Neural progenitor cell (in vitro differentiated cells): Measurements from ENCODE around the gene REEP1.

Source experiments
- EZH2 ChIP-seq: fragments of 200-600 bp; sonication (generic); IDR thresholded peaks from 2 replicates; pipeline ENCODE4 v1.6.1; 2017; ENCODE audit warnings: antibody characterized with exemption, mild to moderate bottlenecking, moderate library complexity
- EZH2phosphoT487 ChIP-seq: fragments of 200-600 bp; sonication (generic); IDR thresholded peaks from 2 replicates; pipeline ENCODE4 v1.6.1; 2017; ENCODE audit warnings: antibody characterized with exemption
- TF ChIP-seq, protein P1 (sequence below): fragments of 200-600 bp; sonication (generic); IDR thresholded peaks from 2 replicates; pipeline ENCODE4 v1.5.1; 2017; ENCODE audit warnings: antibody characterized with exemption, mild to moderate bottlenecking

DNA sequence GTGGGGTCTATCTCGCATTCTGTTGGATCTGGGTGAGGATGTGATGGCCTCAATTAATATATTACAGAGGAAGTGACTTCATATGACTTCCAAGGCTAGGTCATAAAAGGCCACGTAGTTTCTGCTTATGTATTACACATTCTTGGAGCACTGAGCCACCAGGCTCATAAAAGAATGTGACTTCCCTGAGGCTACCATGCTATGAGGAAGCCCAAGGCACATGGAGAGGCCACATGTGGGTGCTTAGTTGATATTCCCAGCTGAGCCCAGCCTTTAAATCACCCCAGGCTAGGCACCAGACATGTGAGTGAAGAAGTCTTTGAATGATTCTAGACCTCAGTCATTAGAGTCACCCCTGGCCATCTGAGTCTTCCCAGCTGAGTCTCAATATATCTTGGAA is 13.3 kb upstream of the REEP1 start:
- TF ChIP-seq, protein P1, sequence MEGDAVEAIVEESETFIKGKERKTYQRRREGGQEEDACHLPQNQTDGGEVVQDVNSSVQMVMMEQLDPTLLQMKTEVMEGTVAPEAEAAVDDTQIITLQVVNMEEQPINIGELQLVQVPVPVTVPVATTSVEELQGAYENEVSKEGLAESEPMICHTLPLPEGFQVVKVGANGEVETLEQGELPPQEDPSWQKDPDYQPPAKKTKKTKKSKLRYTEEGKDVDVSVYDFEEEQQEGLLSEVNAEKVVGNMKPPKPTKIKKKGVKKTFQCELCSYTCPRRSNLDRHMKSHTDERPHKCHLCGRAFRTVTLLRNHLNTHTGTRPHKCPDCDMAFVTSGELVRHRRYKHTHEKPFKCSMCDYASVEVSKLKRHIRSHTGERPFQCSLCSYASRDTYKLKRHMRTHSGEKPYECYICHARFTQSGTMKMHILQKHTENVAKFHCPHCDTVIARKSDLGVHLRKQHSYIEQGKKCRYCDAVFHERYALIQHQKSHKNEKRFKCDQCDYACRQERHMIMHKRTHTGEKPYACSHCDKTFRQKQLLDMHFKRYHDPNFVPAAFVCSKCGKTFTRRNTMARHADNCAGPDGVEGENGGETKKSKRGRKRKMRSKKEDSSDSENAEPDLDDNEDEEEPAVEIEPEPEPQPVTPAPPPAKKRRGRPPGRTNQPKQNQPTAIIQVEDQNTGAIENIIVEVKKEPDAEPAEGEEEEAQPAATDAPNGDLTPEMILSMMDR = no peak
- TF ChIP-seq EZH2 = no peak
- TF ChIP-seq EZH2phosphoT487 = no peak
